BE2C (cell line): ENCODE data around the gene KAZN.

ENCODE experiments used
- DNase-seq: peaks from one replicate; pipeline ENCODE4 v3.0.0-alpha.2; 2020
- H3K27me3 ChIP-seq: fragments of 250-450 bp; sonication (Bioruptor Pico); 2 replicates; pipeline ENCODE4 v1.5.1; 2020; ENCODE audit warnings: mild to moderate bottlenecking
- H3K36me3 ChIP-seq: fragments of 250-450 bp; sonication (Bioruptor Pico); 2 replicates; pipeline ENCODE4 v1.5.1; 2020; ENCODE audit warnings: mild to moderate bottlenecking
- H3K4me1 ChIP-seq: fragments of 250-450 bp; sonication (Bioruptor Pico); 2 replicates; pipeline ENCODE4 v1.5.1; 2020
- H3K4me3 ChIP-seq: 2 replicates; pipeline ENCODE4 v1.5.1; 2011; ENCODE audit warnings: low read depth, low read length
- H3K9me3 ChIP-seq: fragments of 250-450 bp; sonication (Bioruptor Pico); 2 replicates; pipeline ENCODE4 v1.5.1; 2020
- CTCF ChIP-seq: IDR thresholded peaks from 2 replicates; pipeline ENCODE4 v1.5.1; 2012; ENCODE audit warnings: mild to moderate bottlenecking, low read depth, low read length

The KAZN gene

DNA sequence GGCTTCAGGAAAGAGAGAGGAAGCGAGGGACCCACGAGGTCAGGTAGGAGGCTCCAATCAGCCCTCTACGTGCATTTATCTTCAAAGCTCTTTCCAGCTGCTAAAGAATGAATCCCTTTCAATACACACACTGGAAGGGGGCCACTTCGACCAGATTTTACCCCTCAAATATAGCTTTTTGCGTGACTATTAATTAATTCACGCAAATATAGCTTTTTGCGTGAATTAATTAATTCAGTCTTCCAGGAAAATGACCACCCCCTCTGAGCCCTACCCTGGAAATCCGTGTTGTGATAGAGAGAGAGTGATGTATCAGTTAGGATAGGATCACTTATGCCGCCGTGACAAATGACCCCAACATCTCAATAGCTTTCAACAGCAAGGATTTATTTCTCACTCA is 289.9 kb downstream of the KAZN start:
- no peaks in the 10 kb centered on the region for H3K36me3 ChIP-seq
- TF ChIP-seq CTCF = no peak
- H3K4me1 ChIP-seq = no peaks in the 10 kb centered on the region
- H3K4me3 ChIP-seq = no peak overlapping the region
- DNase-seq = no peak
- no peaks in the 10 kb centered on the region for H3K27me3 ChIP-seq
- no peaks in the 10 kb centered on the region for H3K9me3 ChIP-seq

DNA sequence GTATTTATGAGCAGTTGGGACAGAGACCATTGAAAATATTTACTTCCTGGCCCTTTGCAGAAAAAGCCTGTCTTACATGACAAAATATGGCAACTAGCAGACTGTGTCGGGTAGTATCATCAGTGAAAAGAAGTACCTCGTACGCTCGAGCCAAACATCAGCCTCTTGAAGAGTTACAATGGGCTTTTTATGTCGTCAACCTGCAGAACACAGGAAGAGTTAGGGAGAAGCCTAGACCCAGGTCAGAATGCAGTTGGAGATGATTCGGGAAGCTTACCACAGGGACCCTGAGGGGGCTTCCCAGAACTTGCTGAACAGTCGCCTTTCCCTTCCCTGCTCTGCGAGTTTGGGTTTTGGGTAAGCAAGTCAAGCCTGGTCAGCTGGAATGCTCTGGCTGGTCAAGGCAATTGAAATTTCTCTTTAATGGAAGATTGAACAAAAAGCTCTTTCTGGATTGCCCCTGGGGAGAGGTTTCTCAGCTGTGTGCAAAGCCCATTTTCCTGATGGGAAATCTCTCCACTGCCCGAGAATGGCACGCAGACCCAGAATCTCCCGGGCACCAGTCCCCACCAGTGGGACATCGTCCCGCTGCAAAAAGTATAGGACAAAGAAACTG is 291.4 kb downstream of the KAZN start:
- no peak for TF ChIP-seq CTCF

GRCh38 chr1:14891991-14892390 is 293.5 kb downstream of the KAZN start:
- TF ChIP-seq CTCF = no peak
- Histone ChIP-seq H3K36me3 (no peaks in the 10 kb centered on the region), H3K9me3 (no peaks in the 10 kb centered on the region), H3K4me1 (no peaks in the 10 kb centered on the region), H3K27me3 (no peaks in the 10 kb centered on the region), H3K4me3 (no peak overlapping the region)
- no peak for DNase-seq

More for the DNA sequence above, 291.4 kb downstream of the KAZN start:
- Histone ChIP-seq H3K4me1 (no peaks in the 10 kb centered on the region), H3K4me3 (no peak overlapping the region), H3K9me3 (no peaks in the 10 kb centered on the region), H3K36me3 (no peaks in the 10 kb centered on the region), H3K27me3 (no peaks in the 10 kb centered on the region)
- no peak for DNase-seq

- Histone ChIP-seq H3K27me3 (no peaks in the 10 kb centered on the region), H3K4me3 (no peak overlapping the region), H3K36me3 (no peaks in the 10 kb centered on the region), H3K9me3 (no peaks in the 10 kb centered on the region), H3K4me1 (no peaks in the 10 kb centered on the region)
- no peak for DNase-seq
- TF ChIP-seq CTCF = no peak
These were observed 296.5 kb downstream of the KAZN start for GRCh38 chr1:14894811-14895560.

DNA sequence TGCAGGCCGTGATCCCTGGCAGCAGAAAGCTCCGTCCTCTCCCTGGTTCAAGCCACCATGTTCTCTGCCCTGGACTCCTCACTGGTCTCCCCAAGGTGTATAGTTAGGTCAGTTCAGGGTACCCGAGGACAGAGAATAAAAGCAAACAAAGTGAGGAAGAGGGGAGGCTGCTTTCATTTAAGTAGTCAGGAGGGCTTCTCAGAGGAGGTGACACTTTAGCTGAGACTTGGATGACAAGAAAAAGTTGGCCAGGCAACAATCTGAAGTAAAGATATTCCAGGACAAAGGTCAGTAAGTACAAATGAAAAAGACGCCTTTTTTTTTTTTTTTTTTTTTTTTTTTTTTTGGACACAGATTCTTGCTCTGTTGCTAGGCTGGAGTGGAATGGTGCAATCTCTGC is 297.2 kb downstream of the KAZN start:
- Histone ChIP-seq H3K9me3 (no peaks in the 10 kb centered on the region), H3K27me3 (no peaks in the 10 kb centered on the region), H3K36me3 (no peaks in the 10 kb centered on the region), H3K4me1 (no peaks in the 10 kb centered on the region), H3K4me3 (no peak overlapping the region)
- no peak for DNase-seq
- TF ChIP-seq CTCF = no peak

- no peak for DNase-seq
- Histone ChIP-seq H3K4me3 (no peak overlapping the region), H3K27me3 (no peaks in the 10 kb centered on the region), H3K4me1 (no peaks in the 10 kb centered on the region), H3K9me3 (no peaks in the 10 kb centered on the region), H3K36me3 (no peaks in the 10 kb centered on the region)
- TF ChIP-seq CTCF = no peak
These were observed 298.0 kb downstream of the KAZN start for GRCh38 chr1:14896381-14897079.
